K562 (cell line): ENCODE results near the gene LGALS8.
"Not testable (repeated sequence)": the region's sequence is repeated elsewhere in the genome, so short reads cannot be mapped to it uniquely, and the experiment has no call there.

Experiments
- CAMTA2 ChIP-seq: fragments of 250-450 bp; sonication (Bioruptor Pico); conservative IDR thresholded peaks from 2 replicates; pipeline ENCODE4 v1.5.1; 2022
- CTCF ChIP-seq, 3 experiments: IDR thresholded peaks in 2 of 3; conservative IDR thresholded peaks in 1 of 3; 2 replicates each; pipeline ENCODE4 v1.5.1; 2011 to 2012; ENCODE audit warnings: low read length in 3 of 3, mild to moderate bottlenecking in 3 of 3, control low read depth in 2 of 3, improper control_type of control experiment in 1 of 3, inconsistent platforms in 1 of 3, low read depth in 1 of 3, mixed read lengths in 1 of 3, moderate library complexity in 1 of 3; ENCODE audit not compliant: insufficient read depth in 2 of 3
- FOXK2 ChIP-seq, 2 experiments: fragments of 450-650 bp; IDR thresholded peaks in 1 of 2; conservative IDR thresholded peaks in 1 of 2; 2 replicates each; pipeline ENCODE4 v1.6.1; 2016; ENCODE audit warnings: low read depth in 2 of 2, mild to moderate bottlenecking in 1 of 2
- FOXP4 ChIP-seq: sonication (generic); formaldehyde crosslinking; IDR thresholded peaks from 2 replicates; pipeline ENCODE4 v1.8.0; 2022; ENCODE audit warnings: mild to moderate bottlenecking, missing genetic modification reagents, borderline replicate concordance
- NFIC ChIP-seq: fragments of 450-650 bp; IDR thresholded peaks from 2 replicates; pipeline ENCODE4 v1.6.1; 2017; ENCODE audit warnings: mild to moderate bottlenecking, inconsistent platforms
- PTTG1 ChIP-seq: fragments of 450-650 bp; IDR thresholded peaks from 2 replicates; pipeline ENCODE4 v1.6.1; 2016; ENCODE audit warnings: low read depth, mild to moderate bottlenecking, missing genetic modification characterization, missing compliant biosample characterization
- SRSF9 ChIP-seq: fragments of 200-400 bp; formaldehyde crosslinking; IDR thresholded peaks from 2 replicates; pipeline ENCODE4 v1.6.1; 2017; ENCODE audit warnings: low read depth, low read length, borderline replicate concordance
- ZZZ3 ChIP-seq: fragments of 450-650 bp; IDR thresholded peaks from 2 replicates; pipeline ENCODE4 v1.6.1; 2016; ENCODE audit warnings: antibody characterized with exemption, mild to moderate bottlenecking, moderate library complexity

GRCh38 chr1:236580404-236580803 is 56.6 kb downstream of the LGALS8 start:
- not testable (repeated sequence) for TF ChIP-seq CTCF (IDR thresholded peaks at IDR 0.05 in 2 of 3, conservative IDR thresholded peaks at IDR 0.05 in 1 of 3; ENCODE audit: insufficient read depth in 2 of 3, low read depth in 1 of 3, low read length in 3 of 3); FOXP4 (CRISPR knock-in tag); PTTG1 (tag); FOXK2 (conservative IDR thresholded peaks at IDR 0.05 in 1 of 2, IDR thresholded peaks at IDR 0.05 in 1 of 2; ENCODE audit: low read depth in 2 of 2); SRSF9; NFIC; CAMTA2; ZZZ3
